WERI-Rb-1 (cell line): ENCODE data around the gene DAB1.

Experiments used
- DNase-seq: peaks from one replicate; pipeline ENCODE4 v3.0.0-alpha.2; 2020
- H3K27ac ChIP-seq: fragments of 250-450 bp; sonication (Bioruptor Pico); 2 replicates; pipeline ENCODE4 v1.5.1; 2020; ENCODE audit warnings: mild to moderate bottlenecking, moderate library complexity
- H3K27me3 ChIP-seq: fragments of 250-450 bp; sonication (Bioruptor Pico); 2 replicates; pipeline ENCODE4 v1.5.1; 2021; ENCODE audit warnings: mild to moderate bottlenecking, low read depth, moderate library complexity; ENCODE audit not compliant: insufficient read depth, severe bottlenecking
- H3K36me3 ChIP-seq: fragments of 250-450 bp; sonication (Bioruptor Pico); 2 replicates; pipeline ENCODE4 v1.5.1; 2020; ENCODE audit warnings: mild to moderate bottlenecking, moderate library complexity
- H3K4me3 ChIP-seq: 2 replicates; pipeline ENCODE4 v1.5.1; 2011; ENCODE audit warnings: low read depth, mild to moderate bottlenecking, control low read depth, low read length
- H3K9me3 ChIP-seq: fragments of 250-450 bp; sonication (Bioruptor Pico); 2 replicates; pipeline ENCODE4 v1.5.1; 2021; ENCODE audit warnings: mild to moderate bottlenecking, moderate library complexity; ENCODE audit not compliant: severe bottlenecking
- CTCF ChIP-seq: IDR thresholded peaks from 2 replicates; pipeline ENCODE4 v1.5.1; 2011; ENCODE audit warnings: low read depth, mild to moderate bottlenecking, control low read depth, inconsistent platforms, low read length

The DAB1 gene

DNA sequence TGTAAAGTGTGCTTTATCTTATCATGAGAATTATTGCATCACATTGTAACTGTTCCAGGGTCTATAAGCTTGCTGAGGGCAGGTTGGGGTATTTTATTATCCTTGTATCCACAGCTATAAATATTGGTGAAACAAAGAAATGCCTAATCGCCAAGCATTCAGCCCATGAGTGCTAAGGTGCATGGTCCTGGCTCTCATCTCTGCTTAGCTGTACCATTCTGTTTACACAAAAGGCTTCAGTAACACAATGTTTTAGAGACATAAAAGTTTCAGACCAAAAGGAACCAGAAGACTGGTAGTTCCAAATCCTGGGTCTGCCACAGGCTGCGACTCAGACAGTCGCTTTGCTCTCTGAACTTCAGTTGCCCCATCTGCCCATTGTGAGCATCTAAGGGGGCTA lies 358.4 kb downstream of the DAB1 start:
- H3K4me3 ChIP-seq = no peak overlapping the region
- H3K36me3 ChIP-seq = no peaks in the 10 kb centered on the region
- H3K27me3 ChIP-seq = no peaks in the 10 kb centered on the region
- H3K9me3 ChIP-seq = no peaks in the 10 kb centered on the region
- no peak overlapping the region for H3K27ac ChIP-seq
- no peak for TF ChIP-seq CTCF
- DNase-seq = no peak

DNA sequence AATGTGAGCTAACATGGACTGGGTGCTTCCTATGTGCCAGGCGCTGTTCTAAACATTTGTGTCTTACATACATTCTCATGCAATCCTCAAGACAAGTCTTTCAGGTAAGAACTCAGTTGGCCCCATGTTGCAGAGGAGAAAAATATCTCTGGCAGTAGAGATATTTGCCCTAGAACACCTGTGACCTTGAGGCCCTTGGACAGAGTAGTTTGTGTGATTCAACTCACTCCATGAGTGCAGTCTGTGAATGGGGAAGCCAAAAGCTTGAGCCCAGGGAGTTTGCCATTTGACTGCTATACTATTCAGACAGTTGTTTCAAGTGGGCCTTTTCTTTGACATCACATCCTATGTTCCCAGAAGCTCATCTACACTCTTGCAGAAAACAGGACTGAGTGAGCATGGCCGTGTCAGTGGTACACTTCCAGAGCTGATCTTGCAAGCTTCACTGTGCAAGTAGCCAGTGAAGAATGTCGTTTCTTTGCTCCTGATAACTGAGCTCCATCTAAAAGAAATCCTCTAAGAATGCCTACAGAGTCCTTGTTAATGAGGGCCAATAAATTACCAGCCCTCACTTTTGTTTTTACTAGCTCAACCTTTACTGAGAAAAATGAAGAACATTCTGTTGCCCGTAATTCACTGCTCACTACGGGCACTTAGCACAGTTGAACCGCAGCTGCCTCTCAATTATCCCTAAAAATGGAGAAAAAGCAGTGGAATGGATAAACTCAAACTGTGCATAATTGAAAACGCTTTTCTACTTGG lies 359.3 kb downstream of the DAB1 start:
- H3K27ac ChIP-seq = no peak overlapping the region
- H3K9me3 ChIP-seq = no peaks in the 10 kb centered on the region
- no peak for TF ChIP-seq CTCF
- no peaks in the 10 kb centered on the region for H3K36me3 ChIP-seq
- H3K4me3 ChIP-seq = no peak overlapping the region
- H3K27me3 ChIP-seq = no peaks in the 10 kb centered on the region
- DNase-seq = no peak

DNA sequence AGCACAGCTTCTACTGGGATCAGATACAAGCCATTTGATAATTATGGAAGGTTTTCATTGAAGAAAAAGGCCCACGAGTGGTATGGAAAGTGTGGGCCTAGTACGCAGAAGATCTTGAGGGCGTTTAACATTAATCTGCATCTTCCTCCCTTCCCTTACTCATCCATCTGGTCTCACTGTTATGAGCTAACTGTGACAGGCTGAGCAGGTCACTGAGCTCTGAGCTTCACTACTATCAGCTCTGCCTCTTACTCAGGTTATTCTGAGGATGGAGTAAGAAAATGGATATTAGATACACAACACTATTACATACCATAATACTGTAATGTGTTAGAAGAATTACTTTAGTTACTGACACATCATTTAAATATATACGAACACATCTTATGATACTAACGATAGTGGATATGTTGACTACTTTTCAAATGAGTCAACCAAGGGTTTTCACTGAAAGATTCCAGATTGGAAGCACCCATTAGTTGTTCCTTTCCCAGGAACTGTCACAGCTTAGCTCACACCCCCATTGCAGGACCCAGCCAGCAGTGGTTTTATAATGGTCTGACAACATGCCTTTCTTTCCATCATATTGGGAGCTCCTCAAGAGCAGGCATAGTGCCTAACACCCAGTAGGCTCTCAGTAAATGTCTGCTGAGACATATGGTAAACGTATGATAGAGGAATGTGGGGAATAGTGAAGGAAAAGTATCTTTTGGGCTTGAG lies 360.3 kb downstream of the DAB1 start:
- no peaks in the 10 kb centered on the region for H3K9me3 ChIP-seq
- no peak overlapping the region for H3K27ac ChIP-seq
- H3K27me3 ChIP-seq = no peaks in the 10 kb centered on the region
- DNase-seq = no peak
- H3K36me3 ChIP-seq = no peaks in the 10 kb centered on the region
- TF ChIP-seq CTCF = no peak
- no peak overlapping the region for H3K4me3 ChIP-seq

GRCh38 chr1:57061369-57061768 lies 362.5 kb downstream of the DAB1 start:
- H3K27me3 ChIP-seq = no peaks in the 10 kb centered on the region
- H3K27ac ChIP-seq = no peak overlapping the region
- no peaks in the 10 kb centered on the region for H3K9me3 ChIP-seq
- DNase-seq = peak; percentile 43
- no peaks in the 10 kb centered on the region for H3K36me3 ChIP-seq
- peak; percentile 33; the same call in 1 of the 2 replicates for TF ChIP-seq CTCF
- H3K4me3 ChIP-seq = no peak overlapping the region

DNA sequence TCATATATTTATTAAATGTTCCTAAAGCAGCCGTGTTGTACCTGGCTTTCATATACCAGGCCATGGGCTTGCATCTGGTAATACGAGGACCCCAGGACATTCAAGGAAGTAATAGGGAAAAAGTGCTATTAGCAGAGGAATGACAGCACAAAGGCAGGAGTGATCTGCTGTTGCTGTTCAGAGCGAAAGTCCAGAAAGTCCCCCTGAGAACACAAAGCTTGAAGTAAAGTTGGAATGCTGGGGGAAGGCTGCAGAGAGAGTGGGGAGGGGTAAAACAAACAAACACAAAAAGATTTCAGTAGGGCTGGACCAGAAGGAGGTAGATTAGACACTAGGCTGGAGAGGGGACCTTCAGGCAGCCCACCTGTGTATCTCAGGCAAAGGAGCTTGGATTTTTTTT lies 363.4 kb downstream of the DAB1 start:
- no peaks in the 10 kb centered on the region for H3K9me3 ChIP-seq
- no peak for TF ChIP-seq CTCF
- DNase-seq = no peak
- H3K27ac ChIP-seq = no peak overlapping the region
- H3K4me3 ChIP-seq = no peak overlapping the region
- no peaks in the 10 kb centered on the region for H3K27me3 ChIP-seq
- no peaks in the 10 kb centered on the region for H3K36me3 ChIP-seq
